GM19468 (cell line): ENCODE measurements around the gene FRYL.
"Not testable (repeated sequence)": the region's sequence is repeated elsewhere in the genome, so short reads cannot be mapped to it uniquely, and the experiment has no call there.

Experiments
- ATAC-seq: cut with Tn5 transposase; IDR thresholded peaks from one replicate; pipeline ENCODE4 v1.9.1; 2021; ENCODE audit warnings: mild to moderate bottlenecking, moderate library complexity, moderate number of reproducible peaks; ENCODE audit not compliant: unreplicated experiment; ENCODE audit errors: extremely low read depth

Gene FRYL

DNA sequence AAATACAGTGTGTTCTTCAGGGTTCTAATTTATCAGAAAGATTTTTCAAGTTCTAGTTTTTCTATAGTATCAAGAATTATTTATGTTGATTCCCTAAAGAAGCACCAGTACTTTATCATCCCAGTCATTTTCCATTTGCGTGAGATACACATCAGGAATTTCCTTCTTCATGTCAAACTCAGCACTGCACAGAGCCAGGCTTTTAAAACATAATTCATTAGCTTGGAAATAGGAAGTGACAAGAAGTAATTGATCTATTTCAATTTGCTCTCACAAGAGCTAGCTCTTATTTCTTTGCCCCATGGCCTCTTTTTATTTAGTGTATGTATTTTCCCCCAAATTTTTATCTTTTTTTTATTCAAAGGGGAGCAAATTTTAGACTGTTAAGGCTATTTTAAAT lies 309.9 kb downstream of the FRYL start:
- no peak for ATAC-seq

DNA sequence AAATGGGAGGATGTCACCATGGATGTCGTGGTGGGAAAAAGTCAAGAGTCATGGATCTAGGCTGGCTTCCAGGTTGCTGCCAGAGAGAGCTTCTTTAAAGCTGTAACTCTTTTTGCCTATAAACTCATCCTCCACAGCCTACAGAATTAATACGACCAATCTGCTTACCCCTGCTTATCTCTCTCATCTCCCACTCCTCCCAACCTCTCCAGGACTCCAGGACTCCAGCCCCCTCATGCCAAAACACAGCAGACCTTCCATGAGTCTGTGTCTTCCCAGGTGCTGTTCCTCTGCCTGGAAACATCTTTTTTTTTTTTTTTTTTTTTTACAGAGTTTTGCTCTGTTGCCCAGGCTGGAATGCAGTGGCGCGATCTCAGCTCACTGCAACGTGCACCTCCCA lies 312.2 kb downstream of the FRYL start:
- no peak for ATAC-seq

GRCh38 chr4:48467442-48467841 lies 312.6 kb downstream of the FRYL start:
- no peak for ATAC-seq

DNA sequence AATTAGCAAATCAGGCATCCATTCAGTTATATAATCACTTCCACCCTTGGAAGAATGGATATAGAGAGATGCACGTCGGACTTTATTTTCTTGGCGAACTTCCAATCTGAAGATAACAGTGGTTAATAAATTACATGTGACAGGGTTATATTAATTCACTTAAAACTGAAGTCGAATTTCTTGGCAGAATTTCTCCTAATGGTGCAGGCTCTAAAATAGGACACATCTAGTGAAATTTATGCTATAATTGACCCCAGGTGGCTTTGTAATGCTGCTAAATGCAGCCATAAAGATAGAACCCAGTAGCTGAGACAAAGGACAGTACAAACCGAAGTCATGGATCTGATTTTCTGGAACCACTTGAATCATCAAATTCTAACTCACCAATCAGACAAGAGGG lies 317.7 kb downstream of the FRYL start:
- ATAC-seq = no peak

DNA sequence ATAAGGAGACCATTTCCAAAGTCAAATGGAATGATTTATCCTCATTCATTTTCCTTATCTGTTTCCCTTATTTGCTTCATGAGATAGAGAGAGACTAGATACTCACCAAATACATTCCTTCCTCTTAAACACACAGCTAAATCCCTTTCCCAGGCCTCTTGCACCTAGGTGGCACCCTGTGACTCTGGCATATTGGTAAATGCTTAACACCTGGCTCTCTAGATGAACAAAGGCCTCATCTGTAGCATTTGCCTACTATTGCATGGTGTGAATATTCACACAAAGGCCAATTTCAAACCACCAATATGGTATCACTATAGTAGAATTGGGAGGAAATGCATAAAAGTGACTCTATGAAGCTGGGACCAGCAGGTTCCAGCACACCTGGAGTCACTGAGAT lies 319.1 kb downstream of the FRYL start:
- no peak for ATAC-seq

- ATAC-seq = no peak
Measured at GRCh38 chr4:48454591-48454990, 325.5 kb downstream of the FRYL start.

DNA sequence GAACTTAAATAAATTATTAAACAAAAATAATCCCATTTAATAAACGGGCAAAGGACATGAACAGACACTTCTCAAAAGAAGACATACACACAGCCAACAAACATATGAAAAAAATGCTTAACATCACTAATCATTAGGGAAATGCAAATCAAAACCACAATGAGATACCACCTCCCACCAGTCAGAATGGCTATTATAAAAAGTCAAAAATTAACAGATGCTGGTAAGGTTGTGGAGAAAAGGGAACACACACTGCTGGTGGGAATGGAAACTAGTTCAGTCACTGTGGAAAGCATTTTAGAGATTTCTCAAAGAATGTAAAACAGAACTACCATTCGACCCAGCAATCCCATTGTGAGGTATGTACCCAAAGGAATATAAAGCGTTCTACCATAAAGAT lies 328.4 kb downstream of the FRYL start:
- not testable (repeated sequence) for ATAC-seq

- ATAC-seq = no peak
Measured at GRCh38 chr4:48450740-48451139, 329.3 kb downstream of the FRYL start.

DNA sequence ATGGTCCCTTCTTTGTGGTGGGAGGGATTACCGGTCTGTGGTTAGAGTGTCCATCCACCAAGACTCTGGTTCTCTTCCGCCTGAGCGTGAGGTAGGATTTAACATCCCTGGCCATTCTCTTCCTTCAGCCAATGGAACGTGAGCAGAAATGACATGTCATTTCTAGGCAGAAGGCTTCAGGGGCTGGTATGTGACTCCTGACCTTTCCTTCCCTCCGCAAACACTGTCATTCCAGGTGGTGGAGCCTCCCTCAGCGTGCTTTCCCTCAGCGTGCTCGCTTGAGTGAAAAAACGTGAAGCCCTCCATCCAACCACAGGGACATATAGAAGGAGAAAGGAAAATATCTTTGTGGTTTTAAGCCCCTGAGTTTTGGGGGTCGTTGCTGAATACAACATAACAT lies 330.9 kb downstream of the FRYL start:
- no peak for ATAC-seq
